GM19043 (cell line): ENCODE data around the gene MAP3K2.
A peak's percentile ranks its signal among the peaks of the same experiment; 100 is the strongest.

ENCODE experiments used
- ATAC-seq: cut with Tn5 transposase; IDR thresholded peaks from one replicate; pipeline ENCODE4 v1.9.1; 2021; ENCODE audit warnings: low read depth; ENCODE audit not compliant: unreplicated experiment

The MAP3K2 gene

DNA sequence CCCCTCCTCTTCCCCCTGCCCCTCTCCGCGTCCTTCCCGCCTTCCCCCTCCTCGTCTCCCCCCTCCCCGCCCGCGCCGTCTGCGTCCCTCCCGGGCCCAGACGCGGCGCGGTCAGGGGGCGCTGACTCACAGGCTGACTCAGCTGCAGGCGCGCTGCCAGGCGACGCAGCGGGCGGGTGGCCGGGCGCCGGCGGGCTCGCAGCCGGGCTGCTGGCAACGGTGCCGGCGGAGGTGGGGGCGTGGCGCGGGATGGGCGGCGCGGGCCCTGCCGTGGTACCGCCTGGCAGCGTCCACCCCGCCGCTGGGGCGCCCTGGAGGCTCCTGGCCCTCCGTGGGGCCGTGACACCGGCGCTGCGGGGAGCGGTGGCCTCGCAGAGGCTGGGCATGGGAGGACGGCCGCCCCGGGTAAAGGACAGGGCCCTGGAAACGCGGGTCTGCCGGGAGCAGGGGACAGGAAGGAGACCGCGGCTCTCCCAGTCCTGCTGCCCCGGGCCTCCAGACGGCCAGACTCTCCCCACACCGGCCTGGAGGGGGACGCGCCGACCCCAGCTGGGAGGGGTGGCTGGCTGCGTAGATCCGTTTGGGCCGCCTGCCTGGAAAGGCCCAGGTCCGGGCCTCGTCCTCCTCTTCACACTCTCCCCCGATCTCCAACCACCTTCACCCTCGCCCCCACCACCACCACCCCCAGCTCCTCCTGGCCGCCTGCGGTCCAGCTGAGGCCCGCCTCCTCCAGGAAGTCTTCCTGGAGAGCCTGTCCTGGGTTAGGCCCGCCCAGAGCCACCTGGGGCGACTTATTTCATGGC is 20.4 kb upstream of the MAP3K2 start:
- ATAC-seq: peak; percentile 53

DNA sequence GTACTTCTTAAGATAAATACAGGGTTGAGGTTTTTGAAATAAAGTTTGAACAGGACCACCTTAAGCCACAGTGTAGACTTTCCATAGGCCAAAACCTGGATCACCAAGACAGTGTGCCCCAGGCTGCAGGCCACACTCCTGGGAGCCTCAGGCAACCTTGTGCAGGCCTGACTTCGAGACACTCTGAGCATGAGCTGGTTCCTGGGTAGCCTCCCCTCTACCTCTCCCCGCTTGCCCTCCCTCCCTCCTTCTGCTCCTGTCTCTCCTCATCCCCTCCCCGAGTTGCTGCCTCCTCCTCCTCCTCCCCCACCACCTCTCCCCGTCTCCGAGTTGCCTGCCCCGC is 19.9 kb upstream of the MAP3K2 start:
- ATAC-seq: peak; percentile 9

DNA sequence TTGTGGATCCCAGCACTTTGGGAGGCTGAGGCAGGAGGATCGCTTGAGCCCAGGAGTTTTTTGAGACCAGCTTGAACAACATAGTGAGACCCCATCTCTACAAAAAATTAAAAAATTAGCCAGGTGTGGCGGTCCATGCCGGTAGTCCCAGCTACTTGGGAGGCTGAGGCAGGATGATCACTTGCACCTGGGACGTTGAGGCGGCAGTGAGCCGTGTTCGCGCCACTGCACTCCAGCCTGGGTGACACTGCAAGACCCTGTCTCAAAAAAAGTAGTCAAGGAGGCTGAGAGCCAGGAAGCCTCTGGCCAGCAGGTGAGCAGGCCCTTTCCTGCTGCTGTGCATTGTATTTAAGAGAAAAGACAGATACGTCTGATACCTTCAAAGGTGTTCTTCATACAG is 19.3 kb upstream of the MAP3K2 start:
- ATAC-seq: no peak

DNA sequence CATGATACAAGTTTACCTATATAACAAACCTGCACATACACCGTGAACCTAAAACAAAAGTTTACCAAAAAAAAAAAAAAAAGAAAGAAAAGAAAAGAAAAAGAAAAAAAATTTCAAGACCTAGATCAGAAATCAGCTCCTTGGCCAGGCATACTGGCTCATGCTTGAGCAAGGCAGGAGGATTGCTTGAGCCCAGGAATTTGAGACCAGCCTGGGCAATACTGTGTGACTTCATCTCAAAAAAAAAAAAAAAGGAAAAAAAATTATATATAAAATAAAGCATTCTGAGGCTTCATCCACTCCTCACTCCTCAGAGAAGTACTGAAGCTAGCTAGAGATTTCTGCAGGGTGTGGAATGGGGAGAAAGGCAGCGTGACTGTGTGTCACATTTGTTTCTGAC is 18.7 kb upstream of the MAP3K2 start:
- no peak for ATAC-seq

DNA sequence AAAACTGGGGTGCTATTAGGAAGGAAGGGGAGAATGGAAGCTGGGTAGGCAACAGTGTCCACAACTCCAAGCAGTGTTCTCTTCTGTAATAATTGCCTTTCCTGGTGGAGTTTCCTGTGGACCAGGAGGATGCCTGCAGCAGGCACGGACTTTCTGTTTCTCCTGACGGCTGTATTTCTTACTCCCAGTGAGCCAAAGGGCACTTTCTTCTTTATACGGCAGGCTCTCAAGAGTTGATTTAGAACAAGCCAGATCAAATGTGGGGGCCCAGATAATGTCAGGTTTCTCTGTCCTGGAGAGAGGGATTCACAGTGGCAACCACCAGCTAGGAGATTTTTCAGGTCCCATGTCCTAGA is 17.5 kb upstream of the MAP3K2 start:
- no peak for ATAC-seq

DNA sequence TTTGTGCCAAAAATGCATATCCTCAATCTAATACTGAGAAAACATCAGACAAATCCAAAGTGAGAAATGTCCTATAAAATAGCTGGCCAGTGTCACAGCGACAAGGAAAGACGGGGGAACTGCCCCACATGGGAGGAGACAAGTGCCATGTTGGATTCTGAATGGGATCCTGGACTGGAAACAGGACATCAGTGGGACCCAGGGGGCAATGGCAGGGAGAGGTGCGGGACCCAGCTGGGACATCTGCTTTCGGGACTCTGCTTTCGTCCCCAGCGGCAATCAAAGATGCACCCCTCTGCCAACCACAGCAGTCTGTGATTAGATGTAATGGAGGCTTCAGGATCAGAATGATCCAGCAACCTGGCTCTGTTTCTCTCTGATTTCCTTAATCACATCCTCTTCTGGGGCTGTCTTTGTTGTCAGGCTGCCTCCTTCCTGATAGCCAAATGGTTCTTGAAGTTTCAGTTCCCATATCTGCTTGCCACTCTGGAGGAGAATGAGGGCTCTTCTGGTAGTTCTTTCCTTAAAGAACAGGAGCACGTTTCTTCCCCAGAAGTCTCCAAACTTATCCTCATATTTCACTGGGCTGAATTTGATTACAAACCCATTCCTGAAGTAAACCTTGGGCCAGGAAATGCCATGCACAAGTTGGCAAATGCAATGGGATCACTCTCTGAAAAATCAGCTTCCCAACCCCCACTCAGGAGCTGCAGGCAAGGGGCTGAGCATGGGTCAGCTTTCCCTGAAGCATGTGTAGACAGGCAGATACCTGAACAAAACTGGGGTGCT is 16.9 kb upstream of the MAP3K2 start:
- no peak for ATAC-seq

DNA sequence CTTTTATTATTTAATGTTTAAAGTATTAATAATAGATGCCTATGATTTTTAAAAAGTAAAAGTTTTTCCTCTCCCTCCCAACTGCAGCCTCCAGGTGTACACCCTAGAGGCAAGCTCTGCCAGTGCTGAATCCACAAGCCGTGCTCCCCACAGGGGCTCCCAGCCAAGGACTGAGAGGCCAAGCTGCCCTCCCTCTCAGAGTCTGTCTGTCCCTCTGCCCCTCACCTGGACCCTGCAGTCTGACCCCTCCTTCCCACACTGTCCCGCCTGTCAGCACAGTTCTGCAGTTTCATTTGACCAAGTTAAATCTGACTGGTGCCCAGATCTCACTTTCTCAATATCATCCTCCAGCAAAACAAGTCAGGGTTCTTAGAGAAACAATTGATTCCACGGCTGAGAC is 15.7 kb upstream of the MAP3K2 start:
- no peak for ATAC-seq

DNA sequence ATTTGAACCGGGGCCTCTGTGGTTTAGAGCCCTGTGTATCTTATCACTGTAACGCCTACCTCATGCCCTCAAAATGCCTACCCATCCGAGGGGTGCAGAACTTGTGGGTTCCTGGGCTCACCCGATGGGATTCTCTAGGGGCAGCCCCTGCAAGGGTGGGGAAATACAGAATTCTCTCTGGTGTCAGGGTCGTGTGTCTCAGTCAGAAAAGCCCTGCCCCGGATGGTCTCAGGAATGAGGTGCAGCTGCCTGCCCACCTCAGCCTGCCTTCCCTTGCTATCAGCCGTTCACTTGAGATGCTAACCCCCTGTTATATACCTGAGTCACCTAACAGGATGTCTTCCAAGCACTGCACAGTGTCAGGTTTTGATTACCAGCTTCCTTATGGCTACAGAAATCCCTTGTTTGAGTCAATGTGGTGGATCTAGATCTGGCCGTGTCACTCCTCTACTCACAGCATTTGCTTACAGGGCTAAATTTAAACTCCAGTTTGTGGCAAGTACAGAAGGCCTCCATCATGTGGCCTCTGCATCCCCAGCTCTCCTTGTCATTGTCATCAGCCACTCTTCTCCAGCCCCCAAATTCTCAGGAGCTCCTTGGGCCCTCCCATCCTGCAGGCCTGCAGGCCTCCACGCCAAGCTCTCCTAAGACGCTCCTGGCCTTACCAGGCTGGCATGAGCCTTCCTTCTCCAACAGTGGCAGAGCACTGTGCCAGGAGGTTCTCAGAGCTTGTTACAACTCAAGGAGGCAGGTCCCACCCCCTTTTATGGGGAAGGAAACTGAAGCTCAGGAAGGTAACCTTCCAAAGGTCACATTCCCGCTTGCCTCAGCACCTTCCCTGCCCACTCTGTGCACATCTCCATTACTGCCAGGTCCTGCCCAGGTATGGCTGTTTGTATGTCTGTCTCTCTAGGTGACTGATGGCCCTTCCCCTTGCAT is 14.3 kb upstream of the MAP3K2 start:
- no peak for ATAC-seq

DNA sequence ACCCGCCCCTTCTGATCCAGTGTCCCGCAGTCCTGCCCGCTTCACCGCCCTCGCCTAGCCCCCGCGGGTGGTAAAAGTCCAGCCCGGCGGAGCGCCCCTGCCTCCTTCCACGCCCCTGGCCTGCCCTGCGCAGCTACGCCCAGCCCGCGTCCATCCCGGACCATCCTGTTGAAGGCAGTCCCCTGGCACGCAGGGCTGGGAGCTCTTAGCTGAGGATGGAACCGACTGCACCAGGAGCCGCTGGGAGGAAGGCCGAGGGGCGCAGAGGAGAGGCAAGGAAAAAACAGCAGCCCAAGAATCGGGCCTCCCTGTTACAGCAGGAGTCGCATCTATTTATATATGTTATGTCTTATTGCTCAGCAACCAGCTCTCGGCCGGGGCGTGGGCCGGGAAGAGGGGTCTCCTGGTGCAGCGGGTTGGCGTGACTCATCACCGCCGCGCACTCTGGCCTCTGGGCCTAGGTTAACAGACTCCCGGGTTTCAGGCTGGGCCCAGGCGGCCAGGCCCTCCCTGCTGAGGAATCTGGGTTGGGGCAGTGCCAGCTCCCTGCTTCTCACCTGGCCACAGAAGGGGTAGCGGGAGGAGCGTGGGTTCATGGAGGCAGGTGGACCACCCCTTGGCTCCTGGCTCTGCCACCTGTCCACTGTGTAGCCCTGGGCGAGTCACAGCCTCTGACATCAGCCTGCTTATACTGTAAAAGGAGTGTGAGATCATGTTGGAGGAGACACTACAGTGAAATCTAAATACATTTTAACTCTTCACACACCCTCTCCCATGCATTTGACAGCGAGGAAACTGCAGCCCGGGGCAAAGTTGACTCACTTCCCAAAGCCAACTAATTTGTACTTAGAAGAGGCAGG is 13.4 kb upstream of the MAP3K2 start:
- no peak for ATAC-seq

DNA sequence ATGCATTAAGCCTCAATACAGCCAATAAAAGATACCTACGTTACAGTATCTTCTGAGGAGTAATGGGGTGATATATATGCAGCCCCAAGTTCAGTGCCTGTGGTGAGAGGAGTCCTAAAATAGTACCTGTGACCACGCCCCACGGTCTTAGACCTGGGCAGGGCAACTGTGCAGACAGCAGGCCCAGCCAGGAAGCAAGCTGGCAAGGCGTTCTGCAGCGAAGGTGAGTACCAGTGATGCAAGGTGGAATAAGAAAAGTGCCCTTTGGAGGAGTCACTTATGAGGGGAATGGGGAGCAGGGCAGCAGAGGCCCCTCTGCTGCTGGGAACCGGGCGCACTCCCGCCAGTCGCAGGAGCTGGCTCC is 12.7 kb upstream of the MAP3K2 start:
- ATAC-seq: no peak

DNA sequence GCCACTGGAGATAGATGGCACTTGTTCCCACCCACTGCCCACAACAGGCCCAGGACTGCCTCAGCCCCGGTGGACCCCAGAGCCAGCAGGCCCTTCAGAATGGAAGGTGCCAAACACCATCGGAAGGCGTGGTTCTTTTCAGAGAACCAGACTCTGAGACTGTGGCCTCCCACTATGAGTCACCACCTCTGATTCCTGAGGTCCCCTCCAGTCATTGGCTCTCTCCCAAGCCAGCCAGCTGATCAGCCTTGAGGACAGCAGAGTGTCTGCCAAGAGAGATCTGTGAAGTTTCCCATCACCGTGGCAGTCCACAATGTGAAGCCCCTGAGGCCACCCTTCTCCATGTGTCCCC is 10.4 kb upstream of the MAP3K2 start:
- ATAC-seq: peak; percentile 97

DNA sequence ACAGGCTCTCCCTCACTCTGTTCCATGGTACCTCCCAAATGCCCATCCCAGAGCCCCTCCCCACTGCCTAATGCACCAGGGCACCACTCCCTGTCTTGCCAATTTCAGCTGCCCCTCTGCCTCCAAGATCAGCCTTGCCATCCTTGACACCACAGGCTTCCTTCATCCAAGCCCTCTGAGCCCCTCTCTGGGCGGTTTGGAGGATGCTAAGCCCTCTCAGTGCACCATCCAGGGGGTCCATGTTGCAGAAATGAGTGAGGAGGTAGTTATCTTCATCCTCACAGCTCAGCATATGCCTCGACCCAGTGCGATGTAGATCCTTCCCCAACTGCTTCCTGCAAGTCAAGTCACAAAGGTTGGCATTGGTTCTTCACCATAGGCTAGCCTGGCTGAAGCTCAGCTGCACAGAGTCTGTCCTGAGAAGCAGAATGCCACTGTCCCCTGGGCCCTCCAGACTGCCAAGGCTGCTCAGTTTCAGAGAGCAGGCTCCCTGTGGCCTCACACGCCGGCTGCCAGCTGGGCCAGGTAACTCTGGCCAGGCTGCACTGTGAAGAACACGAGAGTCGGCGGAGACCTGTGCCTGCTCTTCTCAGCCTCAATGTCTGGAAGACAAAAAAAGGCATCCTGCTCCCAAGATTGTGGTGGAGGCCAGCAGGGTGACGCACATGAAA is 9.9 kb upstream of the MAP3K2 start:
- ATAC-seq: no peak

DNA sequence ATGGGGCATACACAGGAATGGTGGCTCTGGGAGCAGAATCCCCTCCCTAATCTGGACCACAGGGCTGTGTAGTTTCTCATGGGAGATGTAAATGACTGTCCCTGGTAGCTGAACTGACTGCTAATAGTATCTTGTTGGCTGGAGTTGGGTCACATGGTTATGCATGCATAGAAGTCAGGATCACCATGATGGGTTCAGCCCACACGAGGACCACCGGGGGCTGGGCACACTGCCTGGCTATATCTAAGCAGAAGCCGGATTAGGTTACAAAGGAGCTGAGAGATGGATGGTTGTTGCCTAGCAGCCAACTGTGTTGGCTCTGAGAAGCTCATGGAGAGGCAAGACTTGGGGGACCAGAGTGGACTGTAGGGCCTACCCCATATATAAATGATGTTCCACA is 6.7 kb upstream of the MAP3K2 start:
- no peak for ATAC-seq

DNA sequence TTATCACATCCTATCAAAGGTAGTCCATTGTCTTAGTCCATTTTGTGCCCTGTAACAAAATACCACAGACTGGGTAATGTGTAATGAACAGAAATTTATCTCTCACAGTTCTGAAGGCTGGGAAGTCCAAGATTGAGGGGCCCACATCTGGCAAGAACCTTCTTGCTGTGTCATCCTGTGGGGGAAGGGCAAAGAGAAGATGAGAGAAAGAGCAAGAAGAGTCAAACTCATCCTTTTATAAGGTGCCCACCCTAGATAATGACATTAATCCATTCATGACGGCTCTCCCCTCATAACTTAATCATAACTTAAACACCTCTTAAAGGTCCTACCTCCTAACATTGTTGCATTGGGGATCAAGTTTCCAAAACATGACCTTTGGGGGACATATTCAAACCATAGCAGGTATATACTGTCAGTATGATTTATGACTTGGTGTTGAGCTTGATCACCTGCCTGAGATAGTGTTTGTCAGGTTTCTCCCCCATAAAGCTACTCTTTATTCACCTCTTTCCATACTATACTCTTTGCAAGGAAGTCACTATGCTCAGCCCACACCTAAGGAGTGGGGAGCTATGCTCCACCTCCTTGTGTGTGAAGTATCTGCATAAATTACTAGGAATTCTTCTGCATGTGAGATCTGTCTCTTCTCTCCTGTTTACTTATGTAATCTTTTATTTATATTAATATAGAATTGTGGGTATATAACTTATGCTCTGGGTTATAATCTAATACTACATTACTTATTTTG is 5.2 kb upstream of the MAP3K2 start:
- no peak for ATAC-seq

DNA sequence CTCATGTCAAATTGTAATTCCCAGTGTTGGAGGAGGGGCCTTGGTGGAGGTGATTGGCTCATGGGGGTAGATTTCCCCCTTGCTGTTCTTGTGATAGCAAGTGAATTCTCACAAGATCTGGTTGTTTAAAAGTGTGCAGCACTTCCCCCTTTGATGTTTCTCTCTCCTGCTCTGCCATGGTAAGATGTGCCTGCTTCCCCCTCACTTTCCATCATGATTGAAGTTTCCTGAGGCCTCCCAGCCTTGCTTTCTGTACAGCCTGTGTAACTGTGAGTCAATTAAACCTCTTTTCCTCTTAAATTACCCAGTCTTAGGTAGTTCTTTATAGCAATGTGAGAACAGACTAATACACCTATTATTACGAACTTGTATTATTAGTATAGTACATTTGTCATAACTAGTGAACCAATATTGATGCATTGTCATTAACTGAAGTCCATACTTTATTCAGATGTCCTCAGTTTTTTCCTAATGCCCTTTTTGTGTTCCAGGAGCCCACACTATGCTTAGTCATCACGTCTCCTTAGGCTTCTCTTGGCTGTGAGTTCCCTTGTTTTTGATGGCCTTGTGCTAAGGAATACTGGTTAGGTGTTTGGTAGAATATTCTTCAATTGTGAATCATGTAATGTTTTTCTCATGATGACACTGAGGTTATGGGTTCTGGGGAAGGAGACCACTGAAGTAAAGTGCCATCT is 4.5 kb upstream of the MAP3K2 start:
- no peak for ATAC-seq

DNA sequence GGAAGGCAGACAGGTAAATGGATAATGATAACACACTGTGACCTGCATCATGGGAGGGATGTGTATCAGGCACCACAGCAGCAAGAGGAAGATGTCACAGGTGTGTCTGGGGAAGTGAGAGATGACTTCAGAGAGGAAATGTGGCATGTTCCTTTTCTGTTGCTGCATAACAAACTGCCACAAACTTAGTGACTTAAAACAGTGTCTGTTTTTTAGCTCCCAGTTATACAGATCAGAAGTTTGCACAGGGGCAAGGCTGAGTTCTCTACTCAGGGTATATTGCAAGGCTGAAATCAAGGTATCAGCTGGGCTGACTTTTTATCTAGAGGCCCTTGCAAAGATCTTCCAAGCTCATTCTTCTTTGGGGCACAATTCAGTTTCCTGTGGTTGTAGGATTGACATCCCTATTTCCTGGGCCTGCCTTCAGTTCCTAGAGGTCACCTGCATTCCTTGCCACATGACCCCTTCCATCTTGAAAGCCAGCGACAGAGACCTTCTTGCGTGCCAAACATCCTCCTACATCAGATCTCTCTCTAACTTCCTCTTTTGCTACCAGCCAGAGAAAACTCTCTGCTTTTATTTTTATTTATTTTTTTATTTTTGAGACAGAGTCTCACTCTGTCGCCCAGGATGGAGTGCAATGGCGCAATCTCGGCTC is 2.1 kb upstream of the MAP3K2 start:
- ATAC-seq: no peak

DNA sequence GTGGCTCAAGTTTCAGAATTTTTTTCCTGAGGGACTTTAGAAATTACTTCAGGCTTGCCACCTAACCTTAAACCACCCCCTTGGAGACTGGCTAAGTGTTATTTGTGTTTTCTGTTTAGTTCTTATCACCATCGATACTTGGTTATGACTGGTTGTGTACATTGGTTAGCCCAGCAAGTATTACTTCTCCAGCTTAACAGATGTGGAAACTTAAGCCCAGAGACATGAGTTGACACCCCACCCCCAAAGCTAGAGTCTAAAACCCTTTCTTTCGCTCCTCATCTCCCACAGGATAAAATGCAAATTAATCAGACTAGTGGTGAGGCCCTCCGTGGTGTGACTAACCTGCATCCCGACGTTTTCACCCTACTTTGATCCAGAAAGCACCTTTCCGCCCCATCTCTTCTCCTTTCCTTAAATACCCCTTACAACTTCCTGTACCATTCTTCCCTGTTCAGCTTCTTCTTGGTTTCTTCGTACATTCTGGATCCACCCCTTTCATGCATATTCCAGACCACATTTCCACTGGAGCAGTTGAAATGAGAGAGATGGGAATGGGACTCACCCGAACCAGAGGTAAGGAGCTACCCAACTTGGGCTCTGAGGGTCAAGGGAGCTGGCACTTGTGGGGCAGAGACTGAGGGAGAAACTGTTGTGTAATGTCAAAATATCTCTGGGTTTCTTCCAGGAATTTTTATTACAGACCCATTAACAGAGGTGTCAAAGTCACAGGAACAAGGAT is 819 bp upstream of the MAP3K2 start:
- ATAC-seq: peak; percentile 22
